ES-I3 (cell line): ENCODE results near the gene CCNE1.

Source experiments
- H3K36me3 ChIP-seq: 2 replicates; pipeline ENCODE4 v1.6.1; 2013; ENCODE audit warnings: mild to moderate bottlenecking, low read length, control low read depth, moderate library complexity; ENCODE audit not compliant: insufficient read depth
- H3K4me1 ChIP-seq: 2 replicates; pipeline ENCODE4 v1.6.1; 2013; ENCODE audit warnings: mild to moderate bottlenecking, control low read depth, low read length; ENCODE audit not compliant: insufficient read depth
- H3K9ac ChIP-seq: 2 replicates; pipeline ENCODE4 v1.6.1; 2013; ENCODE audit warnings: low read depth, mild to moderate bottlenecking, low read length, moderate library complexity
- H3K9me3 ChIP-seq: 2 replicates; pipeline ENCODE4 v1.6.1; 2013; ENCODE audit warnings: mild to moderate bottlenecking, low read length, moderate library complexity; ENCODE audit not compliant: control insufficient read depth, insufficient read depth

The CCNE1 gene

GRCh38 chr19:29811125-29812079 lies at the start of gene CCNE1:
Gene CCNE1, plus strand, starts transcription at chr19:29811991. Its CDS starts 565 bp downstream, at chr19:29812556.
- no peaks in the 10 kb centered on the region for H3K4me1 ChIP-seq

GRCh38 chr19:29763196-29763595 lies 48.6 kb upstream of the CCNE1 start:
- H3K9ac ChIP-seq: no peak overlapping the region
- H3K4me1 ChIP-seq: no peaks in the 10 kb centered on the region
- H3K36me3 ChIP-seq: no peaks in the 10 kb centered on the region
- H3K9me3 ChIP-seq: no peaks in the 10 kb centered on the region

More at GRCh38 chr19:29811125-29812079, at the start of gene CCNE1:
- H3K9ac ChIP-seq: peak within 1 kb of the TSS; percentile 66
- H3K9me3 ChIP-seq: no peaks in the 10 kb centered on the region
- no peaks in the 10 kb centered on the region for H3K36me3 ChIP-seq

DNA sequence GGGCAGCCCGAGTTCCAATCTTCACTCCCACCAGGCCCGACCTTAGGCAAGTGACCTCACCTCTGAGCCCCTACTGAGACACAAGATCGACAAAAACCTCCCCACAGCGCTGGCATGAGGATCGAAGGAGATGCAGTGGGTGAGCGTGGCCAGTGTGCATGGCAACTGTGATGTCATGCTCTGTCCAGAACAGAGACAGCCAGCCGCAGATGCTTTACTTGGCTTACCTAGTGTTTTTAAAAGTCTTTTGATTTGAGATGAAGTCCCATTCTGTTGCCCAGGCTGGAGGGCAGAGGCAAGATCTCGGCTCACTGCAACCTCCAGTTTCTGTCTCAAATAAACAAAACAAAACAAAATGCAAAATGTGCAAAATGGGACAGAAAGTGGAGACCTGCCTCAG lies 47.4 kb upstream of the CCNE1 start:
- no peak overlapping the region for H3K9ac ChIP-seq

GRCh38 chr19:29766100-29766499 lies 45.7 kb upstream of the CCNE1 start:
- Histone ChIP-seq H3K9ac (no peak overlapping the region), H3K36me3 (no peaks in the 10 kb centered on the region), H3K4me1 (no peaks in the 10 kb centered on the region), H3K9me3 (no peaks in the 10 kb centered on the region)

More for the DNA sequence above, 47.4 kb upstream of the CCNE1 start:
- Histone ChIP-seq H3K9me3 (no peaks in the 10 kb centered on the region), H3K4me1 (no peaks in the 10 kb centered on the region), H3K36me3 (no peaks in the 10 kb centered on the region)

GRCh38 chr19:29767039-29767735 lies 44.6 kb upstream of the CCNE1 start:
- no peaks in the 10 kb centered on the region for H3K9me3 ChIP-seq
- H3K36me3 ChIP-seq: no peaks in the 10 kb centered on the region
- no peak overlapping the region for H3K9ac ChIP-seq
- H3K4me1 ChIP-seq: no peaks in the 10 kb centered on the region

GRCh38 chr19:29768166-29768565 lies 43.6 kb upstream of the CCNE1 start:
- Histone ChIP-seq H3K4me1 (no peaks in the 10 kb centered on the region), H3K9me3 (no peaks in the 10 kb centered on the region), H3K36me3 (no peaks in the 10 kb centered on the region), H3K9ac (no peak overlapping the region)

GRCh38 chr19:29769997-29770396 lies 41.8 kb upstream of the CCNE1 start:
- Histone ChIP-seq H3K36me3 (no peaks in the 10 kb centered on the region), H3K9ac (no peak overlapping the region), H3K9me3 (no peaks in the 10 kb centered on the region), H3K4me1 (no peaks in the 10 kb centered on the region)

DNA sequence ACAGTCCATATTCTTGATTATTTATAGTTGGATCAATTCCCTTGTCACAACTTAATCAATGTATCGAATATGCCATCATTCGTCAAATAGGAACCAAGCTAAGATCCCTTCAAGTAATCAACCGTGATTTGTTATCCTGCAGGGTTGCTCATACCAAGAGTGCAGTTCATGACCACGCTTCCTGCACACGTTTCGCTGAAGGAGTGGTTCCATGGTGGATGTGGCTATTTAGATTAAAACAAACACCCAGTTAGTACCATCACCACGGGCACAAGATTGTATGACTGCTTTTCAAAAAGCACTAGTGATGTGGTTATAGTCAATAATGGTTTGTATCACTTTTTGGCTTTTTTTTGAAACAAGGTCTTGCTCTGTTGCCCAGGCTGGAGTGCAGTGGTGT lies 41.1 kb upstream of the CCNE1 start:
- no peaks in the 10 kb centered on the region for H3K9me3 ChIP-seq
- H3K36me3 ChIP-seq: no peaks in the 10 kb centered on the region
- no peak overlapping the region for H3K9ac ChIP-seq
- no peaks in the 10 kb centered on the region; the same call in 1 of the 2 replicates for H3K4me1 ChIP-seq

GRCh38 chr19:29771708-29772414 lies 39.9 kb upstream of the CCNE1 start:
- Histone ChIP-seq H3K4me1 (no peaks in the 10 kb centered on the region; the same call in 1 of the 2 replicates), H3K36me3 (no peaks in the 10 kb centered on the region), H3K9me3 (no peaks in the 10 kb centered on the region), H3K9ac (no peak overlapping the region)

- Histone ChIP-seq H3K9ac (no peak overlapping the region), H3K4me1 (no peaks in the 10 kb centered on the region; the same call in 1 of the 2 replicates), H3K36me3 (no peaks in the 10 kb centered on the region), H3K9me3 (no peaks in the 10 kb centered on the region)
These were observed 39.1 kb upstream of the CCNE1 start for GRCh38 chr19:29772696-29773095.

DNA sequence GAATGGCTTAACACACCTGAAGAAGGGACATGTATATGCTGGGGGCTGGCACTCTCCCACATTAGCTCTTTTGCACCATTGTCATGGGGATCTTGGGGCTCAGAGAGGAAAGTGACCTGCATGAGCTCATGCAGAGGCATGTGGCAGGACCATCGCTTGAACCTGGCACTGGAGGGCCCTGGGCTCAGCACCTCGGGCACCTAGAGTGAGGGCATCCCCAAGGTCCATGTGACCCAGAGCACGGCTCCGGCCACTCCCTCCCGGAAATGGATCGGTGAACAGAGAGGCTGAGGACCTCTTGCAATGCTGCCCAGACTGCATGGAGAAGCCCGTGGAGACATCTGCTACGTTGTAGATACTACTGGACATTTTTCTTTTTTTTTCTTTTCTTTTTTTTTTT lies 38.6 kb upstream of the CCNE1 start:
- Histone ChIP-seq H3K9me3 (no peaks in the 10 kb centered on the region), H3K36me3 (no peaks in the 10 kb centered on the region), H3K9ac (no peak overlapping the region), H3K4me1 (no peaks in the 10 kb centered on the region; the same call in 1 of the 2 replicates)

GRCh38 chr19:29774126-29774525 lies 37.7 kb upstream of the CCNE1 start:
- Histone ChIP-seq H3K4me1 (no peaks in the 10 kb centered on the region; the same call in 1 of the 2 replicates), H3K36me3 (no peaks in the 10 kb centered on the region), H3K9ac (no peak overlapping the region), H3K9me3 (no peaks in the 10 kb centered on the region)

GRCh38 chr19:29777781-29778309 lies 33.9 kb upstream of the CCNE1 start:
- H3K9me3 ChIP-seq: no peaks in the 10 kb centered on the region
- H3K4me1 ChIP-seq: no peaks in the 10 kb centered on the region; the same call in 1 of the 2 replicates
- H3K36me3 ChIP-seq: no peaks in the 10 kb centered on the region
- no peak overlapping the region for H3K9ac ChIP-seq

DNA sequence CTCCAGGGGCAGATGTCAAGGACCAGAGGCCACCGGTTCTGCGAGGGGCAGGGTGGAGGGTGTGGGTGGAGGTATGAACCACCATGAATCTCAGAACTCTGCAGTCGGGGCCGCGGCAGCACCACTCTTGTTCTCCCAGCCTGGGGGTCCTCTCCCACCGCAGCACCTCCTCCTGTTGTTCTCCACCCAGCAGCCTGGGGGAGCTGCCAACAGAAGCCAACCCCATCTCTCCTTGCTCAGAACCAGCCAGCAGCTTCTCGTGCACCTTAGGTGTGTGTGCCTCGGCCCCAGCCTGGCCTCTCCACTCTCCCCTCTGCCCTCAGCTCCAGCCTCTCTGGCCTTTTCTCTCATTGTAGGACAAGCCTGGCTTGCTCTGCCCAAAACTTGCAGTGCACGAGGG lies 31.9 kb upstream of the CCNE1 start:
- Histone ChIP-seq H3K4me1 (no peaks in the 10 kb centered on the region; the same call in 1 of the 2 replicates), H3K9me3 (no peaks in the 10 kb centered on the region), H3K36me3 (no peaks in the 10 kb centered on the region), H3K9ac (no peak overlapping the region)
